DMS114 treated with DMSO at 0.1 percent for 48 hours (cell line): ENCODE measurements around the gene SPIRE1.
A peak's percentile ranks its signal among the peaks of the same experiment; 100 is the strongest.

Experiments used
- DNase-seq: peaks from one replicate; lab custom pipeline; 2025; ENCODE audit not compliant: unreplicated experiment; lab: John Stamatoyannopoulos, UW

Gene SPIRE1

DNA sequence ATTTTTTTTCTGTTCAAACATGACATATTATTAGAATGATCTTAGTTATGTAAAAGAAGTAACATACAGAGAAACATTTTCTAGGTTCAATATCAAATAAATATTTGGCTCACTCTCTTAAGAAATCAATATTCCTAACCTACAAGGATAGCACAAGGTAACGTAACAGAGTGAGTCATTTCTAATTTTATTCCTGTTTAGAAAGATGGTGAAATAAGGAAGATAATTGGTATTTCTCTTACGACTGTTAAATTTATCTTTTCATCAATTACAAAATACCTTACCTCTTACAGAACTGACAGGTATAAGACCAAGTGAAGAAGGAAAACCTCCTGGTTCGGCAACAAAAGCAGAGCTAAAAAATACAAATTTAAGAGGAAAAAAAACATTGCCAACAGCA is 205.1 kb downstream of the SPIRE1 start:
- no peak for DNase-seq

- DNase-seq: no peak
Observed at GRCh38 chr18:12451428-12451827, 206.5 kb downstream of the SPIRE1 start.

DNA sequence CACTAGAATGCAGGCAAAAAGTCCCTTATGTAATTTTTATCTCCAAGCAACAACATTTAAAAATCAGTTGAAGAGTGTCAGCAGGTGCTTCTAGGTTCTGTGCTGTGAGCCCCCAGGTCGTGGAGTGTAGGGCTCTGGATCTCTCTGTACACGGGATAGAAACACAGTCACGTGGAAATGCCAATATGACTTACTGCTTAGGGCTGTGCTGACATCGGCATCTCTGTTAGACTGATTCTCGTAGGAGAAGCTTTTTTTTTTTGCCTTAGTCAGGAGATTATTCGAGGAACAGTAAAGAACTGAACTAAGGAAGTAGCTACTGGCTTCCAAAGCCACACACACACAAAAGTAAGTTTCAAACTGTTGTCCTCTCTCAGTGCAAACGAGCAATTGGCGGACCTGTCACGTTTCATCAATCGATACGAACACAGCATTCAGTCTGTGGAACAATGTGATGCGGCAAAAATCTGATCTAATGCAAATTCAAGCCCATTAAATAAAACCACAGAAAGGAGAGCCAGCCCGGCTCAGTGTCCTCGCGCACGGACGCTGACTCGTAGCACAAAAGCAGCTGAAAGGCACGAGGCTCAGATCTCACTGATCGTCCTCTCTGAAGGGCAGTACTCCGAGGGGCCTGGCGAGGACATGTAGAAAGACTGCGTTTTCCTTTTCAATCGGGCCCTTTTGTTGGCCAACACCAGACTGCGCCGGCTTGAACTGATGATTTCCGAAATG is 208.7 kb downstream of the SPIRE1 start:
- no peak for DNase-seq

DNA sequence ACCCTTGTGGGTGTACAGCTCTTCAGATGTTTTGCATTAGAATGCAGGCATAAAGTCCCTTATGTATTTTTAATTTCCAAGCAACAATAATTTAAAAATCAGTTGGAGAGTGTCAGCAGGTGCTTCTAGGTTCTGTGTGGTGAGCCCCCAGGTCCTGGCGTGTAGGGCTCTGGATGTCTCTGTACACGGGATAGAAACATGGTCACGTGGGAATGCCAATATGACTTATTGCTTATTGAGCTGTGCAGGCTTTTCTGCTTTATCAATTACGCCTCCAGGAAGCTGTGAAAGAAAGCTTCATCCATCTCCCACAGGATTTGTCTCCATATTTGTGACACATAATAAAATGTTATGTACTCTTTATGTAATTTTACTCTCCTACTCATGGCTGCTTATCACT is 212.4 kb downstream of the SPIRE1 start:
- no peak for DNase-seq

DNA sequence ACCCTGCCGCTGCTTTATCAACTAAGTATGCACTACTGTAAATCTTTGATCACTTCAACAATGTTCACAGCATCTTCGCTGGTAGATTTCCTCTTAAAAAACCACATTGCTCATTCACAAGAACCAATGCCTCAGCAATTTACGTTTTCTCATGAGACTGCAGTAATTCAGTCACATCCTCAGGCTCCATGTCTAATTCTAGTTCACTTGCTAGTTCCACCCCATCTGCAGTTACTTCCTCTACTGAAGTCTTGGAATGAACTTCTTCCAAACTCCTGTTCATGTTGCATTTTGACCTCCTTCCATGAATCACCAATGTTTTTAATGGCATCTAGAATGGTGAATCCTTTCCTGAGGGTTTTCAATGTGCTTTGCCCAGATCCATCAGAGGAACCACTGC is 214.4 kb downstream of the SPIRE1 start:
- no peak for DNase-seq

DNA sequence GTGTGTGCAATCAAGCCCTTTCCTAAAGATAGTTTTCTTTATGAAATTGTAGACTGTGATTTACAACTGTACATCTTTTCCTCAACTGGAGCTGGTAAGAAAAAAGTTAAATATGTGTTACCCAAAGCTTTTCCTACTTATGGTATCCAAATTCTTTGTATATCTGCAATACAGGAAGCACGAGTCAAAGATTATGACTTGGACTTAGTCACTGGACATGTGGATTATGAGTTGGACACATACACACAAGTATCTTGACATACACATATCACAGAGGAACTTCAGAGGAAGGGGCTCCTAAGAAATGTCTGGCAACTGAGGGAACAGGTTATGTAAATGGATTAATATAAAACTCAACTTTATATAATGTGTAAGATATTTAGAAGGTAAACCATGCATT is 215.0 kb downstream of the SPIRE1 start:
- DNase-seq: no peak

- DNase-seq: no peak
Observed at GRCh38 chr18:12441475-12442034, 216.4 kb downstream of the SPIRE1 start.

GRCh38 chr18:12438257-12438656 is 219.7 kb downstream of the SPIRE1 start:
- DNase-seq: no peak

DNA sequence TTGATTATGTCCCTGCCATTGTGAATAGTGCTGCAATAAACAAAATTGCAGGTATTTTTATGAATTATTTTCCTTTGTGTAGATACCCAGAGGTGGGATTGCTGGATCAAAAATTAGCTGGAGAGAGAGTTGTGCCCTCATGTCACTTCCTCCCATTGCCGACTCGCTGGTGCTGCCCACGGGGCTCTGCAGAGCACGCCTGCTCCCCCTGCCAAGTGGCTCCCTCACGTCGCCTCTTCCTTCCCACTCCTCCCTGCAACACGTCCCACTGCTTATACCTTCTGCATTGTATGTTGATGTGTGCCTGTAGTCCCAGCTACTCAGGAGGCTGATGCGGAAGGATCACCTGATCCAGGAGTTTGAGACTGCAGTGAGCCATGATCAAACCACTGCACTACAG is 222.0 kb downstream of the SPIRE1 start:
- DNase-seq: no peak

DNA sequence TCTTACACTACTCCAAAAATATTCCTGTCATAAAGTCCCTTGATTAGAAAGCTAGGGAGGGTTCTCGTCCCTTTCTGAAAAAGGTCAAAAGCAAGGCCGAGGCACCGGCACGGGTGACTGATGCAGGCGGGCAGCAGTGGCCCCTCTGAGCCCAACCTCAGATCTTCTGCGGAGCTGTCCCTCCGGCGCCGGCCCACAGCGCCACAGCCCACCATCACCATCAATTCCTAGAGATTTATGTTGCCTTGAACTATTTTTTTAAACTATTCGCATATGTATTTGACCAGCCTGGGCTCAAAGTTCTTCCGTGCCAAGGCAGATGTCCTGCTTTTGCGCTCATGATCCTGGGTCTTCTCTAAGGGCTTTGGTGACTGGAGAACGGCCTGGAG is 223.4 kb downstream of the SPIRE1 start:
- no peak for DNase-seq

- no peak for DNase-seq
Observed at GRCh38 chr18:12433829-12434540, 223.9 kb downstream of the SPIRE1 start.

- no peak for DNase-seq
Observed at GRCh38 chr18:12432881-12433280, 225.0 kb downstream of the SPIRE1 start.

DNA sequence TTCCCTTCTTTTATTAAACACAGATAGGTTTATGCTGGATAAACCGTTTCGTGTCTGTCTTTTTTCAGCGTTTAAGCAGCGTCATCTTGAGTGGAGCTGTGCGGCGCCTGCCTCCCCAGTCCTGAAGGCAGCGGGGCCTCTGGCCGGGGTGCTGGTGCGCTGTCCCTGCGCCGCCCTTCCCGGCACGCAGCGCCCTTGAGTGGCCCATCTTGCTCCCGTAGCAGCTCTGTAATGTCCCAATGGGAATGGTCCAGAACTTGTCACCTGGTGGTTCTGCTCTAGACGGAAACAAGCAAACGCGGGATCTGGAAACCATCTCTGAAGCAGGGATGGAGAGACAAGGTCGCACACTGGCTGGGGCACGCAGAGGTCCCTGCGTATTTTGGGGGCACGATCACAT is 225.7 kb downstream of the SPIRE1 start:
- no peak for DNase-seq

DNA sequence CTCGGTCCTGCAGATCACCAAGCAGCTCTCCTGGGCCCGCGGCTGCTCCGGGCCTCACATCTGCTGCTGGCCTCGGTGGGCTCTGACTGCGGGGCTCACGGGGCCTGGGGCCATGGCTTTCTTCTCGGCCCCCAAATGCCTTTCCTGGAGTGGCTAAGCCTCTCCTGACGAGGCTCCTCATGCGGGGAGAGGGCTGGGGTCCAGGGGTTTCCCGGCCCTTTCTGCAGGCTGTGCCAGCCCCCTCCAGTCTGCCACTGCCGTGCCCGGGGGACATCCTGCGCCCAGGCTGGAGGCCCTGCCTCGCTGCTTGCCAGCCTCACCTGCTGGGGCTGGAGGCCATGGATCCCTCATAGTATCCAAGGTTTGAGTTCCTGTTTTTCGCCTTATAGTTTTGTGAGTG is 226.3 kb downstream of the SPIRE1 start:
- no peak for DNase-seq

DNA sequence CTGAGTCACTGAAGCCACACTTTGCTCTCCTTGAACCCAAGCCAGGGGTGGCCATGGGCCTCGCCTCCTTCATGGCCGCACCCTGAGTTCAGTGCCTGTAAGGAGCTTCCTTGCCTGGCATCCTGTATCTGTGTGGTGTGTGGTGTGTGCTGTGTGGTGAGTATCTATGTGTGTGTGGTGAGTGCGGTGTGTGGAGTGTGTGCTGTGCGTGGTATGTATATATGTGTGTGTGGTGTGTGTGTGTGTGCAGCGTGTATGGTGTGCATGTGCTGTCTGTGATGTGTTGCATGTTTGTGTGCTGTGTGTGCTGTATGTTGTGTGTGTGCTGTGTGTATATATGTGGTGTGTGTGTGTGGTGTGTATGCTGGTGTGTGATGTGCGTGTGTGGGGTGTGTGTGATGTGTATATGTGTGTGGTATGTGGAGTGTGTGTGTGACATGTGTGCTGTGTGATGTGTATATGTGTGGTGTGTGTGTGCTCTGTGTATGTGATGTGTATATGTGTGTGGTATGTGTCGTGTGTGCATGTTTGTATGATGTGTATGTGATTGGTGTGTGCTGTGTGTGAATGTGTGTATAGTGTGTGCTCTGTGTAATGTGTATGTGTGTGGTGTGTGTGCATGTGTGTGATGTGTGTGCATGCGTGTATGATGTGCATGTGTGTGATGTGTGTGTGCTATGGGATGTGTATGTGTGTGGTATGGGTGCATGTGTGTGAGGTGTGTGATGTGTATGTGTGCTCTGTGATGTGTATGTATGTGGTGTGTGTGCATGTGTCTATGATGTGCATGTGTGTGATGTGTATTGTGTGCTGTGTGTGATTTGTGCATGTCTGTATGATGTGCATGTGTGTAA is 227.5 kb downstream of the SPIRE1 start:
- DNase-seq: no peak

DNA sequence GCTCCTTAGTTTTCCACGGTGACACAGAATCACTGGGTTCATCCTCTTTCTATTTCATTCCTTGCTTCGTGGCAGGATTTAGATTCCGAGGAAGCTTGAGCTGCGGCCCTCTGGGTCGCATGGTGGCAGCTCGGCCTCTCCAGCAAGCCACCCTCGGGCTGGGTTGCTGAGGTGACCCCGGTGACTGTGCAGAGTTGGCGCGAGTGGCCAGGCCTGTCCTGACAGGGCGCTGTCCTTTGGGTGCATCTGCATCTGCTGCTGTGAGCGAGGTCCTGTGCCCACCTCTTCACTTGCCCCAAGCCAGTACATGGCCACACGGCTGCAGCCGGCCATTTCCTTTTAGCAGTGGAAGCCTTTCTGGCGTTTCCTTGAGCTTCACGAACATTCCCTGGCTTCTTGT is 228.4 kb downstream of the SPIRE1 start:
- no peak for DNase-seq

DNA sequence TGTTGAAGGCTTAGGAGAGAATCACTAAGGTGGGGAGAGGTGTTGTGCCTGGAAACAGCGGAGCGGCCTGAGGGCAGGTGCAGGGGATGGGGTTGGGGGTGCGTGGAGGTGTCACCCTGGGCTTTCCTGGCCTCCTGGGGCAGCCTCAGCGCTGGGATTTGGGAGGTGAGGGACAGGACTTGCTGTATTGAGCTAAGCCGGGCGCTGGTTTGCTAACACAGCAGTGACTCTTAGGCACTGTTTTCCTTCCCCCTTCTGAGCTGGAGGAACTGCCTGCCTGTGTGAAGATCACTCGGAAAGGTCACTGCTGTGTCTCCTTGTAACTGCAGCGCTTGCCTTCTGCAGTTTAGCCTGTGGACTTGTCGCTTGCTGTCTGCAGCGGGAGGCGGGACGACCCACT is 229.0 kb downstream of the SPIRE1 start:
- no peak for DNase-seq

GRCh38 chr18:12426924-12427323 is 231.0 kb downstream of the SPIRE1 start:
- DNase-seq: no peak

- no peak for DNase-seq
Observed at GRCh38 chr18:12424252-12424651, 233.7 kb downstream of the SPIRE1 start.

GRCh38 chr18:12423820-12424219 is 234.1 kb downstream of the SPIRE1 start:
- DNase-seq: no peak

- no peak for DNase-seq
Observed at GRCh38 chr18:12423393-12423792, 234.5 kb downstream of the SPIRE1 start.

- peak; percentile 10 for DNase-seq
Observed at GRCh38 chr18:12422936-12423335, 235.0 kb downstream of the SPIRE1 start.
